Ammon's horn (tissue), 1 donor: Measurements from ENCODE around the gene NUTM2D.
"Not testable (repeated sequence)": the region's sequence is repeated elsewhere in the genome, so short reads cannot be mapped to it uniquely, and the experiment has no call there.

Source experiments
- DNase-seq: peaks from one replicate; pipeline ENCODE4 v3.0.0-alpha.2; 2016; ENCODE audit warnings: low spot score

NUTM2D gene

GRCh38 chr10:87357444-87357843, at the start of gene NUTM2D:
TSS of gene NUTM2D (plus strand) at chr10:87357744. CDS start at chr10:87358266, 522 bp downstream.
- not testable (repeated sequence) for DNase-seq

- not testable (repeated sequence) for DNase-seq
Measured at GRCh38 chr10:87308702-87309101, 48.8 kb upstream of the NUTM2D start.

GRCh38 chr10:87309657-87310056, 47.9 kb upstream of the NUTM2D start:
- not testable (repeated sequence) for DNase-seq

- not testable (repeated sequence) for DNase-seq
Measured at GRCh38 chr10:87311521-87311920, 46.0 kb upstream of the NUTM2D start.

- DNase-seq: not testable (repeated sequence)
Measured at GRCh38 chr10:87313649-87314359, 43.7 kb upstream of the NUTM2D start.

GRCh38 chr10:87314360-87314973, 43.1 kb upstream of the NUTM2D start:
- peak; percentile 3 for DNase-seq

GRCh38 chr10:87321505-87321904, 36.0 kb upstream of the NUTM2D start:
- DNase-seq: not testable (repeated sequence)

- not testable (repeated sequence) for DNase-seq
Measured at GRCh38 chr10:87324559-87324958, 33.0 kb upstream of the NUTM2D start.

- not testable (repeated sequence) for DNase-seq
Measured at GRCh38 chr10:87327958-87328357, 29.6 kb upstream of the NUTM2D start.

GRCh38 chr10:87329131-87329530, 28.4 kb upstream of the NUTM2D start:
- DNase-seq: not testable (repeated sequence)

GRCh38 chr10:87332687-87333086, 24.9 kb upstream of the NUTM2D start:
- not testable (repeated sequence) for DNase-seq

GRCh38 chr10:87340411-87340810, 17.1 kb upstream of the NUTM2D start:
- not testable (repeated sequence) for DNase-seq

- DNase-seq: not testable (repeated sequence)
Measured at GRCh38 chr10:87341546-87342142, 15.9 kb upstream of the NUTM2D start.

- DNase-seq: peak; percentile 91
Measured at GRCh38 chr10:87342249-87342710, 15.3 kb upstream of the NUTM2D start.

- peak; percentile 79 for DNase-seq
Measured at GRCh38 chr10:87342711-87343258, 14.8 kb upstream of the NUTM2D start.

- DNase-seq: not testable (repeated sequence)
Measured at GRCh38 chr10:87345743-87346142, 11.8 kb upstream of the NUTM2D start.

GRCh38 chr10:87350161-87350560, 7.4 kb upstream of the NUTM2D start:
- not testable (repeated sequence) for DNase-seq

GRCh38 chr10:87352825-87353224, 4.7 kb upstream of the NUTM2D start:
- DNase-seq: not testable (repeated sequence)

- DNase-seq: not testable (repeated sequence)
Measured at GRCh38 chr10:87355110-87355509, 2.4 kb upstream of the NUTM2D start.

- DNase-seq: not testable (repeated sequence)
Measured at GRCh38 chr10:87358159-87358558, 615 bp downstream of the NUTM2D start.

- not testable (repeated sequence) for DNase-seq
Measured at GRCh38 chr10:87369514-87370112, 12.1 kb downstream of the NUTM2D start.

GRCh38 chr10:87374091-87374490, 16.5 kb downstream of the NUTM2D start:
- DNase-seq: not testable (repeated sequence)
